NCI-H2171 treated with DMSO at 0.1 percent for 48 hours (cell line): ENCODE results near the gene SLC4A7.
"Not testable (repeated sequence)": the region's sequence is repeated elsewhere in the genome, so short reads cannot be mapped to it uniquely, and the experiment has no call there.

Experiments used
- DNase-seq: peaks from one replicate; lab custom pipeline; 2025; lab: John Stamatoyannopoulos, UW

Gene SLC4A7

GRCh38 chr3:27486336-27486735 lies 2.2 kb upstream of the SLC4A7 start:
- peak; percentile 67 for DNase-seq

GRCh38 chr3:27485866-27486265 lies 1.7 kb upstream of the SLC4A7 start:
- peak; percentile 93 for DNase-seq

GRCh38 chr3:27483117-27484014 lies 818 bp downstream of the SLC4A7 start:
- peak; percentile 33 for DNase-seq

GRCh38 chr3:27479806-27480543 lies 4.2 kb downstream of the SLC4A7 start:
- DNase-seq: no peak

GRCh38 chr3:27471923-27472550 lies 12.1 kb downstream of the SLC4A7 start:
- no peak for DNase-seq

GRCh38 chr3:27468283-27468886 lies 15.8 kb downstream of the SLC4A7 start:
- DNase-seq: no peak

GRCh38 chr3:27467545-27467944 lies 16.6 kb downstream of the SLC4A7 start:
- DNase-seq: peak; percentile 9

- no peak for DNase-seq
These were observed 19.5 kb downstream of the SLC4A7 start for GRCh38 chr3:27464646-27465045.

GRCh38 chr3:27462228-27462627 lies 22.0 kb downstream of the SLC4A7 start:
- no peak for DNase-seq

GRCh38 chr3:27458929-27459328 lies 25.3 kb downstream of the SLC4A7 start:
- DNase-seq: no peak

- no peak for DNase-seq
These were observed 27.6 kb downstream of the SLC4A7 start for GRCh38 chr3:27456554-27456953.

GRCh38 chr3:27454914-27455313 lies 29.3 kb downstream of the SLC4A7 start:
- DNase-seq: no peak

GRCh38 chr3:27454461-27454860 lies 29.7 kb downstream of the SLC4A7 start:
- no peak for DNase-seq

- DNase-seq: no peak
These were observed 31.7 kb downstream of the SLC4A7 start for GRCh38 chr3:27452368-27453090.

GRCh38 chr3:27451842-27452241 lies 32.3 kb downstream of the SLC4A7 start:
- DNase-seq: no peak

GRCh38 chr3:27451251-27451650 lies 32.9 kb downstream of the SLC4A7 start:
- DNase-seq: no peak

- DNase-seq: no peak
These were observed 34.5 kb downstream of the SLC4A7 start for GRCh38 chr3:27449530-27450150.

GRCh38 chr3:27442995-27443394 lies 41.2 kb downstream of the SLC4A7 start:
- DNase-seq: not testable (repeated sequence)

GRCh38 chr3:27438352-27438751 lies 45.8 kb downstream of the SLC4A7 start:
- DNase-seq: not testable (repeated sequence)

GRCh38 chr3:27431116-27431515 lies 53.1 kb downstream of the SLC4A7 start:
- no peak for DNase-seq

GRCh38 chr3:27429909-27430308 lies 54.3 kb downstream of the SLC4A7 start:
- DNase-seq: no peak
